ENCODE data around the gene TAGLN3. TPM values are rescaled to one million over a fixed set of nuclear protein-coding genes. Genes with fewer than 3 reads are reported as not detected.

Gene TAGLN3
- total and polyA plus RNA-seq, 2 donors from 2014 or later, result 0.79 to 5.7 TPM

GRCh38 chr3:111961461-111962164 lies 37.1 kb upstream of the TAGLN3 start:
- intact Hi-C loops (cut with DNase I), result loop anchor here (10.0 kb wide), 1 partner anchor 87 kb away; no protein-coding TSS in a partner anchor

GRCh38 chr3:111963424-111963823 lies 35.3 kb upstream of the TAGLN3 start:
- FAIRE-seq, result peak; percentile 81
- H3K9ac ChIP-seq (ENCODE audit: low read length in 3 of 3), result no peak overlapping the region
- no peak for TF ChIP-seq CTCF (IDR thresholded peaks at IDR 0.05; ENCODE audit: borderline replicate concordance, extremely low read depth, insufficient read depth)

More at GRCh38 chr3:111961461-111962164, 37.1 kb upstream of the TAGLN3 start:
- Histone ChIP-seq H3K36me3 (ENCODE audit: control insufficient read depth in 2 of 3, insufficient read depth in 3 of 3, low read length in 3 of 3) (peaks cover 0 to 18% (median 9%) of the 10 kb centered on the region in 3 donors), H3K9me3 (ENCODE audit: control insufficient read depth in 2 of 3, insufficient read depth in 1 of 3, low read length in 3 of 3) (no peaks in the 10 kb centered on the region), H3K4me1 (ENCODE audit: control insufficient read depth in 2 of 3, insufficient read depth in 2 of 3, low read depth in 1 of 3, low read length in 3 of 3) (peaks cover 0 to 1% (median 0%) of the 10 kb centered on the region in 3 donors), H3K27me3 (ENCODE audit: control insufficient read depth, insufficient read depth, low read length) (no peaks in the 10 kb centered on the region), H3K27ac (ENCODE audit: low read depth in 2 of 2, low read length in 2 of 2) (no peak overlapping the region), H3K9ac (ENCODE audit: low read length in 3 of 3) (no peak overlapping the region), H3K4me3 (ENCODE audit: low read length in 3 of 3) (no peak overlapping the region)
- TF ChIP-seq CTCF (IDR thresholded peaks at IDR 0.05; ENCODE audit: borderline replicate concordance, extremely low read depth, insufficient read depth), result no peak
- DNase-seq, result peak in 2 of 5 donors; percentile 63 to 74
- FAIRE-seq, result no peak

GRCh38 chr3:111965484-111965883 lies 33.2 kb upstream of the TAGLN3 start:
- no peaks in the 10 kb centered on the region for H3K9me3 ChIP-seq (ENCODE audit: control insufficient read depth in 2 of 3, insufficient read depth in 1 of 3, low read length in 3 of 3)
- H3K4me1 ChIP-seq (ENCODE audit: control insufficient read depth in 2 of 3, insufficient read depth in 2 of 3, low read depth in 1 of 3, low read length in 3 of 3), result peaks cover 0 to 11% (median 10%) of the 10 kb centered on the region in 3 donors
- H3K4me3 ChIP-seq (ENCODE audit: low read length in 3 of 3), result no peak overlapping the region
- H3K36me3 ChIP-seq (ENCODE audit: control insufficient read depth in 2 of 3, insufficient read depth in 3 of 3, low read length in 3 of 3), result peaks cover 0 to 20% (median 10%) of the 10 kb centered on the region in 3 donors
- H3K9ac ChIP-seq (ENCODE audit: low read length in 3 of 3), result no peak overlapping the region
- intact Hi-C loops (cut with DNase I), result loop anchor here (5.0 to 10.0 kb wide), 2 partner anchors 91 to 248 kb away; no protein-coding TSS in a partner anchor
- H3K27ac ChIP-seq (ENCODE audit: low read depth in 2 of 2, low read length in 2 of 2), result no peak overlapping the region
- DNase-seq (no peak), FAIRE-seq (no peak)
- H3K27me3 ChIP-seq (ENCODE audit: control insufficient read depth, insufficient read depth, low read length), result no peaks in the 10 kb centered on the region
- no peak for TF ChIP-seq CTCF (IDR thresholded peaks at IDR 0.05; ENCODE audit: borderline replicate concordance, extremely low read depth, insufficient read depth)

More at GRCh38 chr3:111963424-111963823, 35.3 kb upstream of the TAGLN3 start:
- no peak for DNase-seq
- Histone ChIP-seq H3K27me3 (ENCODE audit: control insufficient read depth, insufficient read depth, low read length) (no peaks in the 10 kb centered on the region), H3K4me3 (ENCODE audit: low read length in 3 of 3) (no peak overlapping the region), H3K36me3 (ENCODE audit: control insufficient read depth in 2 of 3, insufficient read depth in 3 of 3, low read length in 3 of 3) (peaks cover 0 to 21% (median 4%) of the 10 kb centered on the region in 3 donors), H3K4me1 (ENCODE audit: control insufficient read depth in 2 of 3, insufficient read depth in 2 of 3, low read depth in 1 of 3, low read length in 3 of 3) (peaks cover 0 to 9% (median 6%) of the 10 kb centered on the region in 3 donors), H3K27ac (ENCODE audit: low read depth in 2 of 2, low read length in 2 of 2) (no peak overlapping the region), H3K9me3 (ENCODE audit: control insufficient read depth in 2 of 3, insufficient read depth in 1 of 3, low read length in 3 of 3) (no peaks in the 10 kb centered on the region)
- intact Hi-C loops (cut with DNase I), result loop anchor here (10.0 kb wide), 1 partner anchor 89 kb away; no protein-coding TSS in a partner anchor
